NT2/D1 (cell line): ENCODE results near the gene LAMA1.

Experiments
- YY1 ChIP-seq: IDR thresholded peaks from 2 replicates; pipeline ENCODE4 v1.6.1; 2011; ENCODE audit not compliant: insufficient read length, insufficient read depth
- ZNF274 ChIP-seq: IDR thresholded peaks from 2 replicates; pipeline ENCODE4 v1.6.1; 2011; ENCODE audit warnings: mild to moderate bottlenecking, low read depth, low read length

GRCh38 chr18:7059276-7059675, 58.3 kb downstream of the LAMA1 start:
- TF ChIP-seq ZNF274 (no peak), YY1 (no peak)
